HCEC 1CT (cell line): ENCODE data around the gene MAPKAPK3.
A peak's percentile ranks its signal among the peaks of the same experiment; 100 is the strongest.

ENCODE experiments used
- DNase-seq: peaks from one replicate; pipeline ENCODE4 v3.0.0-alpha.2; 2017

Gene MAPKAPK3

GRCh38 chr3:50617096-50617791 lies at the start of gene MAPKAPK3:
TSS of gene MAPKAPK3 (plus strand) at chr3:50617151. CDS start at chr3:50617566, 415 bp downstream.
- DNase-seq: no peak

- DNase-seq: peak; percentile 91
These were observed 49.4 kb upstream of the MAPKAPK3 start, which contains the start of gene C3orf18 for GRCh38 chr3:50567386-50568167. TSS of gene C3orf18 (minus strand) at chr3:50567747. CDS start at chr3:50565699, 2,048 bp downstream.

GRCh38 chr3:50568947-50569749 lies 47.8 kb upstream of the MAPKAPK3 start, which contains the start of gene HEMK1:
TSS of gene HEMK1 (plus strand) at chr3:50569522. CDS start at chr3:50571105, 1,583 bp downstream.
- DNase-seq: peak; percentile 96

GRCh38 chr3:50570508-50571279 lies 46.3 kb upstream of the MAPKAPK3 start:
- no peak for DNase-seq

GRCh38 chr3:50571486-50571885 lies 45.5 kb upstream of the MAPKAPK3 start:
- DNase-seq: no peak

- DNase-seq: peak; percentile 57
These were observed 44.8 kb upstream of the MAPKAPK3 start for GRCh38 chr3:50572158-50572557.

GRCh38 chr3:50572801-50573371 lies 44.1 kb upstream of the MAPKAPK3 start:
- DNase-seq: no peak

GRCh38 chr3:50573566-50574443 lies 43.1 kb upstream of the MAPKAPK3 start:
- DNase-seq: no peak

- DNase-seq: no peak
These were observed 42.5 kb upstream of the MAPKAPK3 start for GRCh38 chr3:50574444-50574831.

GRCh38 chr3:50575372-50575771 lies 41.6 kb upstream of the MAPKAPK3 start:
- DNase-seq: no peak

GRCh38 chr3:50577348-50577747 lies 39.6 kb upstream of the MAPKAPK3 start:
- DNase-seq: no peak

- no peak for DNase-seq
These were observed 36.1 kb upstream of the MAPKAPK3 start for GRCh38 chr3:50580683-50581458.

- DNase-seq: no peak
These were observed 35.5 kb upstream of the MAPKAPK3 start for GRCh38 chr3:50581459-50581842.

- DNase-seq: no peak
These were observed 34.9 kb upstream of the MAPKAPK3 start for GRCh38 chr3:50582083-50582482.

- no peak for DNase-seq
These were observed 33.1 kb upstream of the MAPKAPK3 start for GRCh38 chr3:50583897-50584296.

GRCh38 chr3:50584391-50584790 lies 32.6 kb upstream of the MAPKAPK3 start:
- no peak for DNase-seq

- no peak for DNase-seq
These were observed 30.8 kb upstream of the MAPKAPK3 start for GRCh38 chr3:50585919-50586762.

- no peak for DNase-seq
These were observed 30.2 kb upstream of the MAPKAPK3 start for GRCh38 chr3:50586763-50587070.

GRCh38 chr3:50587373-50587772 lies 29.6 kb upstream of the MAPKAPK3 start:
- DNase-seq: no peak
